ENCODE measurements around the gene GSTT4. TPM values are rescaled to one million over a fixed set of nuclear protein-coding genes. Genes with fewer than 3 reads are reported as not detected.
"Not testable (repeated sequence)": the region's sequence is repeated elsewhere in the genome, so short reads cannot be mapped to it uniquely, and the experiment has no call there.

GSTT4 gene
- total RNA-seq, 2 experiments from 2014 or later = not detected

DNA sequence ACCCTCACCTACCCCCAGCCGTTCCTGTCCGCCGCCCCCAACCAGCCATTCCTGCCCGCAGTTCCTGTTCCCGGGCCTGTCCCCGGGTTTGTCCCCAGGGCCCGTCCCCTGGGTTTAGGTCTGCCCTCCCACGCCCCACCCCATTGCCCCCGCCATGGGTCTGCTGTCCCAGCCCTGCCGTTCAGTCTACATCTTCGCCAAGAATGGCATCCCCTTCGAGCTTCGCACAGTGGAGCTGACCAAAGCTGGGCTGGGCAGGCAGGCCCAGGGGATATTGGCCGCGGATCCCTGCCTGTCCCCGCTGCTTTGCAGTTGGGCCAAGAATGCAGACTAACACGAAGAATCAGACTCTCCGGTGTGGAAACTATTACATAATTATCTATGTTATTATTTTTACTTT is 55.5 kb downstream of the GSTT4 start:
- H3K9me3 Mint-ChIP-seq (ENCODE audit: low read depth); H3K4me3 Mint-ChIP-seq; H3K36me3 Mint-ChIP-seq; CTCF ChIA-PET; H3K27ac Mint-ChIP-seq; H3K4me1 Mint-ChIP-seq; ATAC-seq; H3K27me3 Mint-ChIP-seq; DNase-seq: not testable (repeated sequence)

Other genes starting within 250 kb of the GSTT4 start
- gene C22orf15, start 242.5 kb downstream of the GSTT4 start, total RNA-seq = 1 to 10 TPM in 1 of 2 experiments, under 1 TPM in 1; 0.77 to 2.8 TPM
- 100 to 1,000 TPM; 155 to 159 TPM for gene CHCHD10, start 237.5 kb downstream of the GSTT4 start, total RNA-seq
- gene MMP11, start 232.6 kb downstream of the GSTT4 start, total RNA-seq = 1 to 10 TPM in 1 of 2 experiments, under 1 TPM in 1; 0.91 to 1.0 TPM
- 100 to 1,000 TPM; 117 to 137 TPM for gene SMARCB1, start 218.5 kb downstream of the GSTT4 start, total RNA-seq
- 10 to 100 TPM; 14.6 to 18.1 TPM for gene DERL3, start 166.4 kb downstream of the GSTT4 start, total RNA-seq
- gene SLC2A11, start 147.6 kb downstream of the GSTT4 start, total RNA-seq = 10 to 100 TPM in 1 of 2 experiments, 1 to 10 TPM in 1; 8.1 to 10.7 TPM
- 100 to 1,000 TPM; 730 to 765 TPM for gene MIF, start 111.1 kb downstream of the GSTT4 start, total RNA-seq
- not detected for gene GSTT2B, start 44.3 kb downstream of the GSTT4 start, total RNA-seq
- gene DDTL, start 38.6 kb downstream of the GSTT4 start, total RNA-seq = not detected
- gene DDT, start 31.0 kb downstream of the GSTT4 start, total RNA-seq = 100 to 1,000 TPM; 121 to 128 TPM
- not detected for gene GSTT2, start 25.3 kb downstream of the GSTT4 start, total RNA-seq
- 100 to 1,000 TPM in 1 of 2 experiments, 10 to 100 TPM in 1; 92.4 to 143 TPM for gene CABIN1, start 5.9 kb upstream of the GSTT4 start, total RNA-seq
- gene SUSD2, start 176.0 kb upstream of the GSTT4 start, total RNA-seq = under 1 TPM; 0.52 to 0.96 TPM
- gene GGT5, start 239.6 kb upstream of the GSTT4 start, total RNA-seq = under 1 TPM in 1 of 2 experiments, not detected in 1; 0.40 TPM